NCI-H2227 (cell line): Measurements from ENCODE around the gene UBE2F.
"Not testable (repeated sequence)": the region's sequence is repeated elsewhere in the genome, so short reads cannot be mapped to it uniquely, and the experiment has no call there.

Experiments used
- DNase-seq: peaks from one replicate; lab custom pipeline; 2025; ENCODE audit not compliant: unreplicated experiment; lab: John Stamatoyannopoulos, UW

The UBE2F gene

GRCh38 chr2:237943395-237944094, 23.3 kb upstream of the UBE2F start:
- no peak for DNase-seq

- no peak for DNase-seq
Observed at GRCh38 chr2:237944302-237944701, 22.5 kb upstream of the UBE2F start.

- DNase-seq, result no peak
Observed at GRCh38 chr2:237946423-237946822, 20.4 kb upstream of the UBE2F start.

GRCh38 chr2:237951354-237951753, 15.5 kb upstream of the UBE2F start:
- not testable (repeated sequence) for DNase-seq

- DNase-seq, result no peak
Observed at GRCh38 chr2:237951878-237952277, 14.9 kb upstream of the UBE2F start.

GRCh38 chr2:237952851-237953250, 14.0 kb upstream of the UBE2F start:
- no peak for DNase-seq

- peak; percentile 15 for DNase-seq
Observed at GRCh38 chr2:237955640-237956401, 11.0 kb upstream of the UBE2F start.

- no peak for DNase-seq
Observed at GRCh38 chr2:237956402-237956736, 10.4 kb upstream of the UBE2F start.

- no peak for DNase-seq
Observed at GRCh38 chr2:237961637-237962036, 5.2 kb upstream of the UBE2F start.

- DNase-seq, result no peak
Observed at GRCh38 chr2:237962432-237963084, 4.3 kb upstream of the UBE2F start.

- not testable (repeated sequence) for DNase-seq
Observed at GRCh38 chr2:237963490-237963991, 3.3 kb upstream of the UBE2F start.

GRCh38 chr2:237964194-237964577, 2.6 kb upstream of the UBE2F start:
- DNase-seq, result no peak

- no peak for DNase-seq
Observed at GRCh38 chr2:237964578-237965404, 2.0 kb upstream of the UBE2F start.

GRCh38 chr2:237965844-237966243, 970 bp upstream of the UBE2F start:
- DNase-seq, result not testable (repeated sequence)

- peak; percentile 50 for DNase-seq
Observed at GRCh38 chr2:237966250-237966564, 607 bp upstream of the UBE2F start.

GRCh38 chr2:237967463-237967951, 693 bp downstream of the UBE2F start:
- DNase-seq, result peak; percentile 23

- DNase-seq, result peak; percentile 22
Observed at GRCh38 chr2:237968048-237968862, 1.4 kb downstream of the UBE2F start.

GRCh38 chr2:237971661-237972060, 4.8 kb downstream of the UBE2F start:
- no peak for DNase-seq

- DNase-seq, result no peak
Observed at GRCh38 chr2:237972211-237972610, 5.4 kb downstream of the UBE2F start.

GRCh38 chr2:237972936-237973335, 6.1 kb downstream of the UBE2F start:
- DNase-seq, result no peak
